ENCODE measurements around the gene LNPEP.
A peak's percentile ranks its signal among the peaks of the same experiment; 100 is the strongest.

LNPEP gene

GRCh38 chr5:96963267-96963666 lies 27.4 kb downstream of the LNPEP start:
- no peak for DNase-seq (ENCODE audit: low spot score)
- no peak overlapping the region for H2BK12ac ChIP-seq (ENCODE audit: low read length)
- H3K36me3 ChIP-seq (replicated peaks in 1 of 2; ENCODE audit: control insufficient read depth in 2 of 2, insufficient read depth in 2 of 2, low read length in 2 of 2), result no peaks in the 10 kb centered on the region
- no peak overlapping the region for H3K4me2 ChIP-seq (ENCODE audit: insufficient read depth, low read length, poor library complexity, severe bottlenecking)
- no peak overlapping the region for H2BK5ac ChIP-seq (ENCODE audit: low read length)
- H2AFZ ChIP-seq (ENCODE audit: low read length), result no peak overlapping the region
- no peak overlapping the region for H4K91ac ChIP-seq (ENCODE audit: low read depth, low read length, poor library complexity)
- H3K9me3 ChIP-seq (replicated peaks in 1 of 2; ENCODE audit: control insufficient read depth in 2 of 2, insufficient read depth in 1 of 2, low read depth in 1 of 2, low read length in 2 of 2), result peaks cover 0 to 3% of the 10 kb centered on the region in 2 donors
- H3K27me3 ChIP-seq (ENCODE audit: control insufficient read depth in 3 of 3, insufficient read depth in 3 of 3, low read depth in 1 of 3, low read length in 3 of 3), result no peaks in the 10 kb centered on the region
- no peak overlapping the region for H3K14ac ChIP-seq (ENCODE audit: low read length)
- no CpG with 5 or more reads among the region's 3 CpGs for WGBS, 2 donors (ENCODE audit: extremely low coverage in 2 of 2, insufficient read length in 2 of 2, insufficient replicate concordance in 1 of 2)
- H3K23ac ChIP-seq (ENCODE audit: low read depth, low read length, poor library complexity), result no peak overlapping the region
- H4K8ac ChIP-seq (ENCODE audit: low read depth, low read length), result no peak overlapping the region
- H2BK15ac ChIP-seq (ENCODE audit: low read length), result no peak overlapping the region
- no peak overlapping the region for H3K9ac ChIP-seq (ENCODE audit: low read depth, low read length, poor library complexity)
- no peak overlapping the region for H3K4ac ChIP-seq (ENCODE audit: low read length)
- H2AK5ac ChIP-seq (ENCODE audit: low read depth, low read length), result no peak overlapping the region
- H3K4me3 ChIP-seq (ENCODE audit: low read length in 2 of 2), result no peak overlapping the region
- H3K18ac ChIP-seq (ENCODE audit: low read length), result no peak overlapping the region
- no peak overlapping the region for H2BK120ac ChIP-seq (ENCODE audit: low read depth, low read length)
- no peak overlapping the region for H3K27ac ChIP-seq (replicated peaks; ENCODE audit: low read length)
- H3K79me1 ChIP-seq (ENCODE audit: low read depth, low read length), result no peaks in the 10 kb centered on the region
- peaks cover 0 to 3% of the 10 kb centered on the region in 2 donors for H3K4me1 ChIP-seq (ENCODE audit: control insufficient read depth in 2 of 2, insufficient read depth in 1 of 2, low read depth in 1 of 2, low read length in 2 of 2)

GRCh38 chr5:96966801-96967200 lies 30.9 kb downstream of the LNPEP start:
- H3K27ac ChIP-seq (replicated peaks; ENCODE audit: low read length), result no peak overlapping the region
- no peak overlapping the region for H2AK5ac ChIP-seq (ENCODE audit: low read depth, low read length)
- H2BK5ac ChIP-seq (ENCODE audit: low read length), result no peak overlapping the region
- WGBS, 2 donors (ENCODE audit: extremely low coverage in 2 of 2, insufficient read length in 2 of 2, insufficient replicate concordance in 1 of 2), result no CpG with 5 or more reads among the region's 4 CpGs
- H3K18ac ChIP-seq (ENCODE audit: low read length), result no peak overlapping the region
- DNase-seq (ENCODE audit: low spot score), result no peak
- H3K9ac ChIP-seq (ENCODE audit: low read depth, low read length, poor library complexity), result no peak overlapping the region
- no peak overlapping the region for H4K91ac ChIP-seq (ENCODE audit: low read depth, low read length, poor library complexity)
- no peak overlapping the region for H3K4me2 ChIP-seq (ENCODE audit: insufficient read depth, low read length, poor library complexity, severe bottlenecking)
- H3K27me3 ChIP-seq (ENCODE audit: control insufficient read depth in 3 of 3, insufficient read depth in 3 of 3, low read depth in 1 of 3, low read length in 3 of 3), result no peaks in the 10 kb centered on the region
- H4K8ac ChIP-seq (ENCODE audit: low read depth, low read length), result no peak overlapping the region
- H2BK12ac ChIP-seq (ENCODE audit: low read length), result no peak overlapping the region
- no peak overlapping the region for H3K4ac ChIP-seq (ENCODE audit: low read length)
- no peaks in the 10 kb centered on the region for H3K36me3 ChIP-seq (replicated peaks in 1 of 2; ENCODE audit: control insufficient read depth in 2 of 2, insufficient read depth in 2 of 2, low read length in 2 of 2)
- no peak overlapping the region for H2BK120ac ChIP-seq (ENCODE audit: low read depth, low read length)
- no peak overlapping the region for H3K23ac ChIP-seq (ENCODE audit: low read depth, low read length, poor library complexity)
- H3K79me1 ChIP-seq (ENCODE audit: low read depth, low read length), result no peaks in the 10 kb centered on the region
- H2AFZ ChIP-seq (ENCODE audit: low read length), result no peak overlapping the region
- H3K4me3 ChIP-seq (ENCODE audit: low read length in 2 of 2), result no peak overlapping the region
- H3K4me1 ChIP-seq (ENCODE audit: control insufficient read depth in 2 of 2, insufficient read depth in 1 of 2, low read depth in 1 of 2, low read length in 2 of 2), result peaks cover 2 to 7% of the 10 kb centered on the region in 2 donors
- no peak overlapping the region for H3K14ac ChIP-seq (ENCODE audit: low read length)
- no peak overlapping the region for H2BK15ac ChIP-seq (ENCODE audit: low read length)
- H3K9me3 ChIP-seq (replicated peaks in 1 of 2; ENCODE audit: control insufficient read depth in 2 of 2, insufficient read depth in 1 of 2, low read depth in 1 of 2, low read length in 2 of 2), result no peaks in the 10 kb centered on the region

- H3K27me3 ChIP-seq (ENCODE audit: control insufficient read depth in 3 of 3, insufficient read depth in 3 of 3, low read depth in 1 of 3, low read length in 3 of 3), result no peaks in the 10 kb centered on the region
- no peak overlapping the region for H3K9ac ChIP-seq (ENCODE audit: low read depth, low read length, poor library complexity)
- H2BK5ac ChIP-seq (ENCODE audit: low read length), result no peak overlapping the region
- H2AK5ac ChIP-seq (ENCODE audit: low read depth, low read length), result no peak overlapping the region
- H3K4ac ChIP-seq (ENCODE audit: low read length), result no peak overlapping the region
- no peak overlapping the region for H4K8ac ChIP-seq (ENCODE audit: low read depth, low read length)
- H3K4me1 ChIP-seq (ENCODE audit: control insufficient read depth in 2 of 2, insufficient read depth in 1 of 2, low read depth in 1 of 2, low read length in 2 of 2), result peaks cover 2 to 7% of the 10 kb centered on the region in 2 donors
- H2BK120ac ChIP-seq (ENCODE audit: low read depth, low read length), result no peak overlapping the region
- H3K4me2 ChIP-seq (ENCODE audit: insufficient read depth, low read length, poor library complexity, severe bottlenecking), result no peak overlapping the region
- H3K14ac ChIP-seq (ENCODE audit: low read length), result no peak overlapping the region
- no peaks in the 10 kb centered on the region for H3K79me1 ChIP-seq (ENCODE audit: low read depth, low read length)
- no peak overlapping the region for H2BK15ac ChIP-seq (ENCODE audit: low read length)
- no peaks in the 10 kb centered on the region for H3K36me3 ChIP-seq (replicated peaks in 1 of 2; ENCODE audit: control insufficient read depth in 2 of 2, insufficient read depth in 2 of 2, low read length in 2 of 2)
- no peak overlapping the region for H3K4me3 ChIP-seq (ENCODE audit: low read length in 2 of 2)
- no peak overlapping the region for H2BK12ac ChIP-seq (ENCODE audit: low read length)
- no peaks in the 10 kb centered on the region for H3K9me3 ChIP-seq (replicated peaks in 1 of 2; ENCODE audit: control insufficient read depth in 2 of 2, insufficient read depth in 1 of 2, low read depth in 1 of 2, low read length in 2 of 2)
- no peak overlapping the region for H3K23ac ChIP-seq (ENCODE audit: low read depth, low read length, poor library complexity)
- no peak overlapping the region for H4K91ac ChIP-seq (ENCODE audit: low read depth, low read length, poor library complexity)
- DNase-seq (ENCODE audit: low spot score), result no peak
- no peak overlapping the region for H3K27ac ChIP-seq (replicated peaks; ENCODE audit: low read length)
- no CpG with 5 or more reads among the region's 1 CpG for WGBS, 2 donors (ENCODE audit: extremely low coverage in 2 of 2, insufficient read length in 2 of 2, insufficient replicate concordance in 1 of 2)
- no peak overlapping the region for H2AFZ ChIP-seq (ENCODE audit: low read length)
- H3K18ac ChIP-seq (ENCODE audit: low read length), result no peak overlapping the region
Measured at GRCh38 chr5:96967400-96967799, 31.5 kb downstream of the LNPEP start.

GRCh38 chr5:96968074-96968473 lies 32.2 kb downstream of the LNPEP start:
- no peak for DNase-seq (ENCODE audit: low spot score)
- Histone ChIP-seq H2BK5ac (ENCODE audit: low read length) (no peak overlapping the region), H3K14ac (ENCODE audit: low read length) (no peak overlapping the region), H2BK120ac (ENCODE audit: low read depth, low read length) (no peak overlapping the region), H3K4me1 (ENCODE audit: control insufficient read depth in 2 of 2, insufficient read depth in 1 of 2, low read depth in 1 of 2, low read length in 2 of 2) (peaks cover 2 to 7% of the 10 kb centered on the region in 2 donors), H3K4ac (ENCODE audit: low read length) (no peak overlapping the region), H3K4me2 (ENCODE audit: insufficient read depth, low read length, poor library complexity, severe bottlenecking) (no peak overlapping the region), H2AFZ (ENCODE audit: low read length) (peak overlapping the region; percentile 27), H3K36me3 (replicated peaks in 1 of 2; ENCODE audit: control insufficient read depth in 2 of 2, insufficient read depth in 2 of 2, low read length in 2 of 2) (no peaks in the 10 kb centered on the region), H2AK5ac (ENCODE audit: low read depth, low read length) (no peak overlapping the region), H3K9ac (ENCODE audit: low read depth, low read length, poor library complexity) (no peak overlapping the region), H3K18ac (ENCODE audit: low read length) (no peak overlapping the region), H3K27me3 (ENCODE audit: control insufficient read depth in 3 of 3, insufficient read depth in 3 of 3, low read depth in 1 of 3, low read length in 3 of 3) (no peaks in the 10 kb centered on the region), H2BK12ac (ENCODE audit: low read length) (no peak overlapping the region), H3K23ac (ENCODE audit: low read depth, low read length, poor library complexity) (no peak overlapping the region), H3K4me3 (ENCODE audit: low read length in 2 of 2) (no peak overlapping the region), H3K27ac (replicated peaks; ENCODE audit: low read length) (no peak overlapping the region), H2BK15ac (ENCODE audit: low read length) (no peak overlapping the region), H3K79me1 (ENCODE audit: low read depth, low read length) (no peaks in the 10 kb centered on the region), H4K8ac (ENCODE audit: low read depth, low read length) (no peak overlapping the region), H3K9me3 (replicated peaks in 1 of 2; ENCODE audit: control insufficient read depth in 2 of 2, insufficient read depth in 1 of 2, low read depth in 1 of 2, low read length in 2 of 2) (no peaks in the 10 kb centered on the region), H4K91ac (ENCODE audit: low read depth, low read length, poor library complexity) (no peak overlapping the region)
- WGBS, 2 donors (ENCODE audit: extremely low coverage in 2 of 2, insufficient read length in 2 of 2, insufficient replicate concordance in 1 of 2), result no CpG with 5 or more reads among the region's 1 CpG

Measured in neuronal stem cell (in vitro differentiated cells).